Ureter (tissue), 1 donor: Measurements from ENCODE around the gene GATB. TPM values are rescaled to one million over a fixed set of nuclear protein-coding genes. Genes with fewer than 3 reads are reported as not detected.

Experiments used
- DNase-seq: peaks from one replicate; pipeline ENCODE4 v3.0.0-alpha.2; 2020; ENCODE audit warnings: low spot score
- total RNA-seq: library from RNA; stranded (reverse); gene quantifications from one replicate; pipeline ENCODE4 v1.2.4, GENCODE V29; 2023
- donor health status: DM: yes; HTN: yes; CAD: no.

The GATB gene
- total RNA-seq, 1 donor from 2014 or later, result 17.5 TPM

- DNase-seq, result no peak
These were observed 60.1 kb downstream of the GATB start for GRCh38 chr4:151700566-151701316.

GRCh38 chr4:151698213-151698612 is 62.6 kb downstream of the GATB start:
- no peak for DNase-seq

GRCh38 chr4:151694961-151695720 is 65.7 kb downstream of the GATB start:
- DNase-seq, result no peak

- DNase-seq, result no peak
These were observed 67.8 kb downstream of the GATB start for GRCh38 chr4:151692821-151693673.

- no peak for DNase-seq
These were observed 68.4 kb downstream of the GATB start for GRCh38 chr4:151692443-151692782.

- DNase-seq, result no peak
These were observed 69.0 kb downstream of the GATB start for GRCh38 chr4:151691639-151692442.

- no peak for DNase-seq
These were observed 69.9 kb downstream of the GATB start for GRCh38 chr4:151690876-151691275.

GRCh38 chr4:151690164-151690870 is 70.5 kb downstream of the GATB start:
- no peak for DNase-seq

GRCh38 chr4:151689211-151689991 is 71.4 kb downstream of the GATB start:
- no peak for DNase-seq

GRCh38 chr4:151688785-151689043 is 72.1 kb downstream of the GATB start:
- DNase-seq, result no peak

- no peak for DNase-seq
These were observed 72.6 kb downstream of the GATB start for GRCh38 chr4:151688003-151688784.

- no peak for DNase-seq
These were observed 73.7 kb downstream of the GATB start for GRCh38 chr4:151687021-151687640.

- DNase-seq, result no peak
These were observed 75.5 kb downstream of the GATB start for GRCh38 chr4:151685303-151685702.

GRCh38 chr4:151681085-151681484 is 79.7 kb downstream of the GATB start:
- no peak for DNase-seq

GRCh38 chr4:151679231-151679630 is 81.6 kb downstream of the GATB start:
- DNase-seq, result no peak

GRCh38 chr4:151678048-151678872 is 82.5 kb downstream of the GATB start:
- DNase-seq, result no peak

GRCh38 chr4:151677193-151677592 is 83.6 kb downstream of the GATB start:
- no peak for DNase-seq

GRCh38 chr4:151676301-151676700 is 84.5 kb downstream of the GATB start:
- no peak for DNase-seq
